ENCODE measurements around the gene POU6F2.

- TF ChIP-seq CTCF (IDR thresholded peaks at IDR 0.05; ENCODE audit: low read depth, low read length, poor library complexity, severe bottlenecking) (no peak), EZH2phosphoT487 (IDR thresholded peaks at IDR 0.05; ENCODE audit: borderline replicate concordance, low read length) (no peak)
Observed at GRCh38 chr7:39490296-39490695, 512.6 kb downstream of the POU6F2 start.

Measured in DOHH2 (cell line).